Panc1 (cell line): ENCODE measurements around the gene COL1A2. TPM values are rescaled to one million over a fixed set of nuclear protein-coding genes. Genes with fewer than 3 reads are reported as not detected.

Experiments used
- ATAC-seq: fragments of 200-7000 bp; cut with Tn5 transposase; 2 replicates; pipeline ENCODE4 v1.9.1; 2020; ENCODE audit warnings: mild to moderate bottlenecking, moderate library complexity
- BruUV-seq: library from RNA; stranded (reverse); fragments of 400-500 nt; replicated peaks from 2 replicates; lab custom pipeline; 2021; lab: Mats Ljungman, UMichigan
- CTCF ChIA-PET: fragments of 300-600 bp; sonication (Branson Sonifier 250); formaldehyde crosslinking; loops from one replicate; lab custom pipeline; 2022; ENCODE audit warnings: antibody characterized with exemption; lab: Charles Lee
- POLR2A ChIA-PET: fragments of 300-600 bp; sonication (Branson Sonifier 250); formaldehyde crosslinking; loops from one replicate; lab custom pipeline; 2022; ENCODE audit warnings: antibody characterized with exemption; lab: Charles Lee
- DNase-seq: peaks from one replicate; pipeline ENCODE4 v3.0.0-alpha.2; 2010; ENCODE audit warnings: low read depth, low spot score
- H3K27ac ChIP-seq: 2 replicates; pipeline ENCODE4 v1.5.1; 2011; ENCODE audit warnings: mild to moderate bottlenecking, low read length, inconsistent platforms
- H3K27me3 ChIP-seq: fragments of 200-500 bp; sonication (Bioruptor generic); 2 replicates; pipeline ENCODE4 v1.6.0; 2014; ENCODE audit warnings: low read length, inconsistent platforms; ENCODE audit not compliant: control insufficient read depth, insufficient read depth
- H3K36me3 ChIP-seq: fragments of 200-500 bp; sonication (Bioruptor generic); 2 replicates; pipeline ENCODE4 v1.5.1; 2014; ENCODE audit warnings: inconsistent platforms, mild to moderate bottlenecking, low read length, moderate library complexity; ENCODE audit not compliant: control insufficient read depth, insufficient read depth
- H3K4me1 ChIP-seq: 2 replicates; pipeline ENCODE4 v1.5.1; 2011; ENCODE audit warnings: inconsistent platforms, mild to moderate bottlenecking, low read length, moderate library complexity; ENCODE audit not compliant: control insufficient read depth, insufficient read depth
- H3K4me3 ChIP-seq, 2 experiments: 2 replicates each; pipeline ENCODE4 v1.5.1; 2011 to 2012; ENCODE audit warnings: low read depth in 2 of 2, low read length in 2 of 2, mild to moderate bottlenecking in 2 of 2, inconsistent platforms in 1 of 2, moderate library complexity in 1 of 2
- H3K9me3 ChIP-seq: fragments of 200-500 bp; sonication (Bioruptor generic); 2 replicates; pipeline ENCODE4 v1.5.1; 2014; ENCODE audit warnings: low read depth, mild to moderate bottlenecking, inconsistent platforms, low read length, moderate library complexity; ENCODE audit not compliant: control insufficient read depth, insufficient read depth
- POLR2AphosphoS5 ChIP-seq: IDR thresholded peaks from 2 replicates; pipeline ENCODE4 v1.6.1; 2012; ENCODE audit warnings: mild to moderate bottlenecking, low read depth, low read length, moderate library complexity
- SIN3A ChIP-seq: IDR thresholded peaks from 2 replicates; pipeline ENCODE4 v1.6.1; 2012; ENCODE audit warnings: low read depth, mild to moderate bottlenecking, low read length, moderate library complexity, borderline replicate concordance; ENCODE audit not compliant: insufficient read depth
- TCF7L2 ChIP-seq: IDR thresholded peaks from 2 replicates; pipeline ENCODE4 v1.6.1; 2011; ENCODE audit warnings: mild to moderate bottlenecking, low read depth, low read length, inconsistent platforms
- in situ Hi-C: cut with HindIII; loops from 2 replicates; pipeline ENCODE4 v1.10.0; 2016; ENCODE audit warnings: low sequenced_read_pairs, low pct_unique_long_range_greater_than_20kb
- intact Hi-C: fragments of 100-400 bp; cut with micrococcal nuclease; formaldehyde crosslinking; loops from one replicate; pipeline ENCODE4 v1.10.0; 2022; ENCODE audit not compliant: unreplicated experiment
- total RNA-seq: library from RNA; stranded (reverse); gene quantifications from one replicate; pipeline ENCODE4 v1.2.1, GENCODE V29; 2021; ENCODE audit not compliant: unreplicated experiment
- TF ChIP-seq, protein P1 (sequence below): fragments of 450-650 bp; IDR thresholded peaks from 2 replicates; pipeline ENCODE4 v1.5.1; 2017; ENCODE audit warnings: mild to moderate bottlenecking
- TF ChIP-seq, protein P2 (sequence below), 2 experiments: IDR thresholded peaks; 2 replicates each; pipeline ENCODE4 v1.6.1; 2011 to 2012; ENCODE audit warnings: low read depth in 2 of 2, control low read depth in 1 of 2, low read length in 1 of 2, mild to moderate bottlenecking in 1 of 2, moderate library complexity in 1 of 2; ENCODE audit not compliant: insufficient read depth in 1 of 2

Gene COL1A2
- total RNA-seq, 1 experiment from 2014 or later, result 1.3 TPM

DNA sequence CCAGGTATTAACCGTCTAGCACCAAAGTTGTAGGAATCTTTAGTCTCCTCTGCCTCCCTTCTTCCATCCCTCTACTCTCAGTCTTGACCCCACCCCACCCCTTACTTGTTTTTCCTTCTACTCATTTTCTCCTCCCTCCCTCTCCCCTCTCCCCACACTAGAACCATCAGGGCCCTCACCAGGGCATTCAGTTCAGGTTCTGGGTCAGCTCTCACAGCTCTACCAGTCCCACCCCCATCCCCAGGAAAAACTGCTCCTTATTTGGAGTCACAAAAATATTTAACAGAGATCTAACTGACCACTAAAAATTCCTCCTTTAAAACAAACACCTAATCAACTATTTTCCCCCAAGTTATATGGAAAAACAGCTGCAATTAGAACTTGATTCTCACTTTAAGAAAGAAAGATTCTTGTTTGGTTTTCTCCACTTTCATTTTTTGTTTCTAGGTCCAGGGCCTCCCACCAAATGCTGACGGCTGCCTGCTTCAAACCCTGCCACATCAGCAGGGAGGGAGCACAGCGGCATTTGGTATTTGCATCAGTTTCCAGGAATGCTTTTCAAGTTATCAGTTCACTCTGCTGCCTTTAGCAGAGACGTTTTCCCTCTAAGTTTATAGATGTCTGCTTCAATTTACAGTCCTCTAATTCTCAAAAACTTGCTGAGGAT, 2.8 kb upstream of the COL1A2 start:
- intact Hi-C loops (no loop called here), in situ Hi-C loops (no loop called here)
- DNase-seq (no peak), ATAC-seq (no peak)
- H3K9me3 ChIP-seq, result no peaks in the 10 kb centered on the region
- H3K4me1 ChIP-seq, result no peaks in the 10 kb centered on the region
- H3K27me3 ChIP-seq, result no peaks in the 10 kb centered on the region
- H3K36me3 ChIP-seq, result no peaks in the 10 kb centered on the region
- BruUV-seq, result no TSS peak
- H3K4me3 ChIP-seq, result no peak overlapping the region
- TF ChIP-seq, protein P1, sequence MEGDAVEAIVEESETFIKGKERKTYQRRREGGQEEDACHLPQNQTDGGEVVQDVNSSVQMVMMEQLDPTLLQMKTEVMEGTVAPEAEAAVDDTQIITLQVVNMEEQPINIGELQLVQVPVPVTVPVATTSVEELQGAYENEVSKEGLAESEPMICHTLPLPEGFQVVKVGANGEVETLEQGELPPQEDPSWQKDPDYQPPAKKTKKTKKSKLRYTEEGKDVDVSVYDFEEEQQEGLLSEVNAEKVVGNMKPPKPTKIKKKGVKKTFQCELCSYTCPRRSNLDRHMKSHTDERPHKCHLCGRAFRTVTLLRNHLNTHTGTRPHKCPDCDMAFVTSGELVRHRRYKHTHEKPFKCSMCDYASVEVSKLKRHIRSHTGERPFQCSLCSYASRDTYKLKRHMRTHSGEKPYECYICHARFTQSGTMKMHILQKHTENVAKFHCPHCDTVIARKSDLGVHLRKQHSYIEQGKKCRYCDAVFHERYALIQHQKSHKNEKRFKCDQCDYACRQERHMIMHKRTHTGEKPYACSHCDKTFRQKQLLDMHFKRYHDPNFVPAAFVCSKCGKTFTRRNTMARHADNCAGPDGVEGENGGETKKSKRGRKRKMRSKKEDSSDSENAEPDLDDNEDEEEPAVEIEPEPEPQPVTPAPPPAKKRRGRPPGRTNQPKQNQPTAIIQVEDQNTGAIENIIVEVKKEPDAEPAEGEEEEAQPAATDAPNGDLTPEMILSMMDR, result no peak
- no peak for TF ChIP-seq SIN3A
- no peak for TF ChIP-seq POLR2AphosphoS5
- no peak for TF ChIP-seq TCF7L2
- TF ChIP-seq, protein P2, sequence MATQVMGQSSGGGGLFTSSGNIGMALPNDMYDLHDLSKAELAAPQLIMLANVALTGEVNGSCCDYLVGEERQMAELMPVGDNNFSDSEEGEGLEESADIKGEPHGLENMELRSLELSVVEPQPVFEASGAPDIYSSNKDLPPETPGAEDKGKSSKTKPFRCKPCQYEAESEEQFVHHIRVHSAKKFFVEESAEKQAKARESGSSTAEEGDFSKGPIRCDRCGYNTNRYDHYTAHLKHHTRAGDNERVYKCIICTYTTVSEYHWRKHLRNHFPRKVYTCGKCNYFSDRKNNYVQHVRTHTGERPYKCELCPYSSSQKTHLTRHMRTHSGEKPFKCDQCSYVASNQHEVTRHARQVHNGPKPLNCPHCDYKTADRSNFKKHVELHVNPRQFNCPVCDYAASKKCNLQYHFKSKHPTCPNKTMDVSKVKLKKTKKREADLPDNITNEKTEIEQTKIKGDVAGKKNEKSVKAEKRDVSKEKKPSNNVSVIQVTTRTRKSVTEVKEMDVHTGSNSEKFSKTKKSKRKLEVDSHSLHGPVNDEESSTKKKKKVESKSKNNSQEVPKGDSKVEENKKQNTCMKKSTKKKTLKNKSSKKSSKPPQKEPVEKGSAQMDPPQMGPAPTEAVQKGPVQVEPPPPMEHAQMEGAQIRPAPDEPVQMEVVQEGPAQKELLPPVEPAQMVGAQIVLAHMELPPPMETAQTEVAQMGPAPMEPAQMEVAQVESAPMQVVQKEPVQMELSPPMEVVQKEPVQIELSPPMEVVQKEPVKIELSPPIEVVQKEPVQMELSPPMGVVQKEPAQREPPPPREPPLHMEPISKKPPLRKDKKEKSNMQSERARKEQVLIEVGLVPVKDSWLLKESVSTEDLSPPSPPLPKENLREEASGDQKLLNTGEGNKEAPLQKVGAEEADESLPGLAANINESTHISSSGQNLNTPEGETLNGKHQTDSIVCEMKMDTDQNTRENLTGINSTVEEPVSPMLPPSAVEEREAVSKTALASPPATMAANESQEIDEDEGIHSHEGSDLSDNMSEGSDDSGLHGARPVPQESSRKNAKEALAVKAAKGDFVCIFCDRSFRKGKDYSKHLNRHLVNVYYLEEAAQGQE (IDR thresholded peaks at IDR 0.05; ENCODE audit: insufficient read depth in 1 of 2, low read depth in 2 of 2, low read length in 1 of 2), result no peak
- ChIA-PET CTCF (interaction anchor here (0.7 kb wide), 1 partner anchor 14 kb away, joined by 11 read pairs; no protein-coding TSS in a partner anchor), POLR2A (no interaction called here)
- H3K27ac ChIP-seq, result no peak overlapping the region

DNA sequence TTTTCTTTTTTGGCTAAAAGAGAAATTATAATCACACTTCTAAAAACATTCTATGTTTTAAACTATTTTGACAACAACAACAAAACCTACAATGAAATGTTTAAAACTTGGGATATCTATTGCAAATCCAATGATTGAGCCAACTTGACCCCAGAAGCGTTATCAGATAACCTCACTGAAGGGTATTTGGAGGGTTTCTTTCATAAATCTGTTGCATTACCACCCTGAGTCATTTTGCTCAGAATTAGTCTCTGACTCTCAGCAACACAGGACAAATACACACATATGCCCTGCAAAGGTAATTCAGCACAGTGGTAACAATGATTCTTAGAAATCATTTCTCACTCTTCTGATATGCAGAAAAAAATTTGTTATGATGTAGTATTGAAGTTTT, 2.3 kb upstream of the COL1A2 start:
- Histone ChIP-seq H3K4me1 (no peaks in the 10 kb centered on the region), H3K9me3 (no peaks in the 10 kb centered on the region), H3K36me3 (no peaks in the 10 kb centered on the region), H3K27ac (no peak overlapping the region), H3K4me3 (no peak overlapping the region), H3K27me3 (no peaks in the 10 kb centered on the region)
- no peak for ATAC-seq
- BruUV-seq, result no TSS peak
- POLR2A ChIA-PET, result no interaction called here
- CTCF ChIA-PET, result interaction anchor here (0.7 kb wide), 1 partner anchor 13 kb away, joined by 11 read pairs; no protein-coding TSS in a partner anchor
- intact Hi-C loops (no loop called here), in situ Hi-C loops (no loop called here)
- DNase-seq, result no peak
- TF ChIP-seq POLR2AphosphoS5, result no peak
- TF ChIP-seq SIN3A, result no peak
- TF ChIP-seq, protein P2 (IDR thresholded peaks at IDR 0.05; ENCODE audit: insufficient read depth in 1 of 2, low read depth in 2 of 2, low read length in 1 of 2), result no peak
- TF ChIP-seq, protein P1, result no peak
- no peak for TF ChIP-seq TCF7L2
